DLD1 (cell line): Measurements from ENCODE around the gene NFIB.

Source experiments
- in situ Hi-C: cut with HindIII; loops from 2 replicates; pipeline ENCODE4 v1.10.0; 2017; ENCODE audit warnings: low sequenced_read_pairs

NFIB gene

DNA sequence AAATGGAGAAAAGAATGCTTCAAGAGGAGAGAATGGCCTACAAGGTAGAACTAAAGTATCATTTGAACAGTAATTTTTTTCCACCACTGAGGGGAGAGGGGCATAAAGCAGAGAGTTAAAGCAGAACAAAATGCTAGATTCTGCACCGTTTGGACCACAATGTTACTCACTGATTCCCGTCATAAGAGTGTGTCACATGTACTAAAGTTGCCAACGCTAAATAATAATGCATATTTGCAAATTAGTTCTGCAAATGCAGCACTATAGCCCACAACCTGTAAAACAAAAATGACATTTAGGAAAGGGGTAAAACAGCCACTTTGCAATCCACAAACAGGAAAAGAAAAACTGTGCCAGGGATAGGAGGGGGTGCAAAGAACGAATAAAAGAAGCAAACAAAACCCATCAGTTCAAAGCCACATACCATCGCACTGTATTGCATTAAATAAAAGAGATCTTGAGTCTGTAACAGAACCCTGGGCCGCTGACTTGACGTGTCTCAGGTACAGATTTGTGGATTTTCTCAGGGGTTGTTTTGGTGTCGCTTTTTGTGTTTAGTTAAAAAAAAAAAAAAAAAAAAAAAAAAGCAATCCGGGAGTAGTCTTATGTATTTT, 7.7 kb upstream of the NFIB start:
- in situ Hi-C loops, result no loop called here

DNA sequence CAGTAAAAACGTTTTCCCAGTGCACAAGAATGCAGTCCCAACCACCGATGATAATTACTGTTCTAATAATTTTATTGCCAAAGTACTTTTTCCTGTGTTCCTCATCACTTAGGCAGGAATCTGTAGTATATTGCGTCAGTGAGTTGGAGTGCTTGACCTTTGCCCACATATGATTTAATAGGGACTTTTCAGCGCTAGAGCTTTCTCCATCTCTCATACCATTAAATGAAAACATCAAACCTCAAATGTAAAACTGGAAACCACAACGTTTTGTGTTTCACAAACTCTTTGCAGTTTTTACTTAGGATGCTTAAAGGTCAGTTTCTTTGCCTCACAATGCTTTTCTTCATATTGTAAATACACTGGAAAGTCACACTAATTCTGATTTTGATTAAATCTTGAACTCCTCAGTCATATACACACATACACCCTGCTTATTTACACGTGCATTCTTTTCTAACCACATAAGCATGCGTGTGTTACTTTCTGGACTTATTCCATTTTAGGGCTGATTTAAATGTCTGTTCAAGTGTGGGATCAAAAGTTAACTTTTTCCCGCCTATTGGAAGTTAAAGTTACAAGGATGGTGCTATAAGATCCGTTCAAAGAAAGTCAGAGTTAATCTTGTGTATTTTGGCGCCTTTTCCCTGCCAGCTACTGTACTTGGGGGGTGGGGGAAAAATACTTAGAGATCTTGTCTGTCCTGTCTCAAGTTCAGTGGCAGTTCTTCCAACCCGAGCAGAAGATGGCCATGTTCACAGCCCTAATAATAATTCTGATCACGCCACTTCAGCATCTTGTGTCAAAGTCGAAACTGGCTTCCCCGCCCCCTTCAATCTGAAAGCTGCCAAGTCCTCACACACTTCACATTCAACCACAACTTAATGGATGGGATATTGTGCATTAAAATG, 6.6 kb upstream of the NFIB start:
- in situ Hi-C loops, result no loop called here

DNA sequence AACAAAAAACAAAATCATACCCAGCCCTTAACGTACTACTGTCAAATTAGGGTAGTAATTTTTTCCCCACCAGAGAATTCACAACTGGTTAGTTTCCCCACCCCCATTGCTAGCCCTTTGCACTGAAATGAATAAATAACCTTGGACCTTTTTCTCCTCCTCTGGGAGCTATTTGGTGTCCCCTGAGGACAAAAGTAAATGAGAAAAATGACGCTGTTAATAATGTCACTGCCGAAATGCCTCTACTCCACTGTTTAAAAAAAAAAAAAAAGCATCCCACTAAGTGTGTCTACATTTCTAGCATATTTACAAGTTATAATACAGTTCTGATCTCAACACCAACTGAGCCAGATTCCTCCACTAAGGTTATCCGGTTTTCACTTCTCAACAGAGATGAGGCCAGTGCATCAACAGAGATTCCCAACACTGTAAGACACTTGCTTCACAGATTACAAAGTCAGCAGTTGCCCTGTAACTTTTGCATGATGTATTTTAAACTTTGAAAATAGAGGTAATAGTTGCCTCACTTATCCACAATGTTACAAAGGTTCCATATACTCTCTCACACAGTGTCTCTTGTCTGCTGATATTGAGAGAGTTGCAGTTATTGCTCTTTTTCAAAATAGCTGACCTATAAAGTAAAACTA, 5.1 kb upstream of the NFIB start:
- in situ Hi-C loops, result no loop called here

DNA sequence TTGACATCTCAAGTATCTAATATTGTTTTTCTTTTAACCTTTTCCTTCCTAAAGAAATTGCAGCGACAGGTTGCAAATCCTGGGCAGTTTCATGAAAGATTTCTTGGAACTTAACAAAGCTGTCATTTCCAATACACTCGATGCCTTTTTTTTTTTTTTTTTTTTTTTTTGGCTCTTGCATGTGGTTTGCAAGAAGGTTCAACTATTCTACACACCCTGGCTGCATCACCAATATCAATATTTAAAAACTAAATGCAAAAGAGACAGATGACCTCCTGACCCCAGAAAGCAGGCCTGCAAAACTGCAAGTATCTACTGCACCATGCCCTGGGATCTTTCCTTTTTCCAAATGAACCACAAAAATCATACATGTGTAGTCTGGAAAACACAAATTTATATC, 4.4 kb upstream of the NFIB start:
- in situ Hi-C loops, result no loop called here

DNA sequence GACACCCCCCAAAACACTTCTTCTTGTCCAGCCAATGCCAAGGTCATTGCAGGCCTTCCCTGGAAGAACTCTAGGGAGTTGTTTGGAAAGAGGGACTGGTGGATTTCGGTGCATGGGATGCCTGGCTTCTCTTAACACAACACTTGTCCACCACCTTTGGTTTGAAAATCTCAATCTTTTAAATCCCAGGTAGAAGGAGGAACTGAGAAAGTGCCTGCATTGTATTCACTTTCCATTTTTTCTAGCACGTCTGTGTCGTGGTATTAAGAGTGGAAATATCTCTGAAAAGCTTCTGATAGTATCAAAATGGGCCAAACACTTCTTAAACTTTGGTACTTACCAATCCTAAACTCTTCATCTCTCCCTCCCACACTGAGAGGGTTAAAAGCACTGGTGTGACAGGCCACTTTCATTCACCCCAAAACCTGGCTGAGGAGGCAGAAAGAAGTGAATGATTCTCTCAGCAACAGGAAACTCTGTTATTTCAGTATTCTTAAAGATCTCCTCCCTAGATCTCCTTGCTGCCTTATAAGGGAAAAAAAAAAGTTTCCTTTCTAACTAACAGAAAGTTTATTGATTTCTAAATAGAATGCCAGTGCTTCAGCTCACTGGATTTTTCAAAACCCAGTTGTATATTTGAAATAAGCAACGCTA, 3.9 kb upstream of the NFIB start:
- in situ Hi-C loops, result no loop called here

DNA sequence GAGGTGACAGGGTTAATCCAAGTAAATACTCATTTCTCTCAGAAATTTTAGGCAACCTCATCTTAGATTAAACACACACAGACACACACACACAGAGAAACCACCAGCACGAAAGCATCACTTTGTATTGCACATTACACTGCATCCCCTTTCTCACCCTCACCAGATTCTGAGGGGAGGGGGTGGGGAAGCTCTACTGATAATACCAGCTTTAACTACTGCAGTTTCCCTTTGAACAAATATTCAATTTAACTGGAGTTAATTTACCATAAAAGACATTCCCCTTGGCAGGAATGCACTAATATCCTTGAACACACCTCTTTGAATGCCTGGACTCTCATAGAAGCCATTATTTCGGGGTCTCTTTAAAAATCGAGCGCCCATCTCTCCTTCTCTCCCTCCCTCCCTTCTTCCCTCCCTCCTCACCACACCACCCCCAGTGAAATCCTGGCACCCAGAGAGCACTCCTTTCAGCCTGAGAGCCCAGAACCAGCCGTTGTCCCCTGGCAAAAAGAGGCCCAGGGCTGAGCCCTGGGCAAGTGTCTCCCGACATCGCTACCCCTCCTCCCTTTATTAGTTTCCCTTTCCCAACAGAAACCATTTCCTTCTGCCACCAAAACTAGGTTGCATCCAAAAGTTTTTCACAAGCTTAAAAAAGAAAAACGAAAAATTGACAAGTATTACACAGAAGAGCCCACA, 2.8 kb upstream of the NFIB start:
- in situ Hi-C loops, result no loop called here

DNA sequence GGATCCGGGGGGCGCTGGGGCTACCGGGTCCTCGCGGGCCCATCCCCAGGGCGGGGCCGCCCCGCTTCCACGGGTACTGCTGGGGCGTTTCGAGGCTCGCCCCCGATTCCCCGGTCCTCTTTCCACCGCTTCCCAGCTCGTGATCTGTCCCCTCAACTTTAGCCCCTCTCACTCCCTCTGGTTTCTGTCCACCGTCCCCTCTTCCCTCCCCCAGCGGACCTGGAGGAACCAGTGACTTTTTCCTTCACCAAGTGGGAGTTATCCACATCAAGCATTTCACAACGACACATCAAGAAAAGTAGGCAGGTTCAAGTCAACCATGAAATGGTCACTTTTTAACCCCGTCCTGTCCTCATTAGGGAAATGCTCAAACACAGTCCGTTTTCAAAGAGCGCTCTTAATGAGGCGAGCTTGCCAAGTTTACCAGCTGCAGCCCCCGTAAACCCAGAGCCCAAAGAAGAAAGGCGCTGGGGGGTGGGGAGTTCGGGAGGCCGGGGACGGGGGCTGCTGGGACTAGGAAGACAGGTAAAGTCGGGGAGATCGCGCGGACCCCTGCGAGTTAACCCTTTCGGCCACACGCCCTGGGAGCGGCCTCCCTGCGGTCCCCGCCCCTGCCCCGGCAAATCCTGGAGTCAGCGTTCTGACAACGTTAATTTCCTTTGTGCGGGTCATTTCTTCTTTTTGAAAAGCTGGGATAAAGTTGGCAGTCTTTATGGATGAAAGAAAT, 2.1 kb upstream of the NFIB start:
- in situ Hi-C loops, result no loop called here

DNA sequence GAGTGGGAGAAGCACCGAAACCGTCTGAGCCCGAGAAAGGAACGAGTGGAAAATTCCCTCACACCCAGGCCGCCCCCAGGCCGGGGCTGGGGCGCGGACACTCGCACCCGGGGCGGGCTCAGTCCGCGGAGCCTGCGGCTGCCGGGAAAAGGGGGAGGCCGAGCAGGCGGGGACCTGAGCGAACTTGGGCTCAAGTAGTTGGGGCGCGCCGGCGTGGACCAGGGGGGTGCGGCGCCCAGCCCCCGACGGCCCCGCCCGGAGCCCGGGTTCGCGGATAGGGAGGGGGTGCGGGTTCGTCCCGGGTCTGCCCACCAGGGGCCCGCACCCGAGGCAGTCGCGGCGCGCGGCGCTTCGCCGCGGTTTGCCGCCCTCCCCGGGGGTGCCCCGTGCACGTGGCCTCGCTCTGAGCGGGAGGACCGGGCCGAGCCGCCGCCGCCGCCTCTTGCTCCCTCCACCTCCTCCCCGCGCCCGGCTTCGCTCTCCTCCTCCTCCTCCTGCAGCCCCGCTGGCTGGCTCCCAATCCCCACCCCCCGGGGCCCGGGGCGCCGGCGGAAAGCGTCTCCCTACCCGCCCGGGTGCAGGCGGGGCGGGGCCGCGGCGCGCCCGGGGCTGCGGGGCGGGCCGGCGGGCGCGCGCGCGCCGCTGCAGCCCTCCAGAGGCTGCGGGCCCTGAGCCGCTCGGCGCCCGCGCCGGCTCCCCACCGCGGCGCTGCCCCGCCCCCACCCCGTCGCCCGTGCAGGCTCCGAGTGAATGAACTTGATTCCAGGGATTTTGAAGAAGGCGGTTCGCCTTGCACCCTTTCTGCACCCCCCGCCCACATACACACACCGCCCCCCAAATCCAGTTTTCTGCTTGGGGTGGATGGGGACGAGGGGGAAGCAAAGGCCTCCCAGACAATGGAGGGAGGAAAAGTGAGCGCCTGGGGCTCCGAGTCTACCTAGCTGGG, 1.3 kb upstream of the NFIB start:
- in situ Hi-C loops, result no loop called here

DNA sequence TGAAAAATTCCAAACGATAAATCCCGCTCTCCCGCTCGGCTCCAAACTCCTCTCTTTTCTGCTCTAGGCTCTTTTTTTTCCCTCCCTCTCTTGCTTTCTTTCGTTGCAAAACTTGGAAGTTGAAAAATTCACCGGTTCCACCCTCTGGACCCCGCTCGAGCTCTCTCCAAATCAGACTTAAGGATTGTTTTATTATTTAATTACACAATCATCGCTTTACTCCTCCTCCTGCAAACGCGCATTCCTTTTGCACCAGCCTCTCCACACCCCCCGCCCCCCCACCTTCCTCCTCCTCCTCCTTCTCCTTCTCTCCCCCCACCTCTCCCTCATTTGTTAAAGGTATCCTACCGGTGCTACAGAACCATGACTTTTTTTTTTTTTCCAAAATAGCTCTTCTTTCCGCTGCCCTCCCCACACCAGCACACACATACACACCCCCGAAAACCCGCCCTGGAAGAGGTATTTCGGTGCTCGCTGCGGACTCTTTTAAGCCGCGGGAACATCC, 535 bp upstream of the NFIB start:
- in situ Hi-C loops, result no loop called here

DNA sequence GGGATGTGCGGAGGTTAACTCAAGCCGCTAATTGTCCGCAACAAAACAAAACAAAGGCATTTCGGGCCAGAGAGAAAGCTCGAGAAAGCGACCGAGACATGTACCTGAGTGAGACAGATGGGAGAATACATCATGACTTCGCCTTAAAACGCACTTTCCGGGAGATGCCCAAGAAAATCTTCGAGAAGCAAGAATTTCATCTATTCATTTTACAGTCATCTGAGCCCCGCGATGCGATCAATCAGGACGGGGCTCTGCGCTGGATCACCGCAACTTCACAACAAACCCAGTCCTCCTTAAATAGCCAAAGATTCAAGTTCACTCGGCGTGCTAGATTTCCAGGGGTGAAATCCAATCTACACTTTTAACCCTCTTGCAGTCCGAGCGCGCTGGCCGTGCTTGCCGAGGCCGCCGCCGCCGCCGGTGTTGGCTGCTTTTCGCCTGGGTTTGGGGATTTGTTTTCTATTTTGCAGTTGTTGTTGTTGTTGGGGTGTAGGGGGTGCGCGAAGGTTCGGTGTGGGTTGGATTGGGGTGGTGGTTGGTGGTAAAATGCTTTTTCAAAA, 482 bp downstream of the NFIB start:
- in situ Hi-C loops, result no loop called here

DNA sequence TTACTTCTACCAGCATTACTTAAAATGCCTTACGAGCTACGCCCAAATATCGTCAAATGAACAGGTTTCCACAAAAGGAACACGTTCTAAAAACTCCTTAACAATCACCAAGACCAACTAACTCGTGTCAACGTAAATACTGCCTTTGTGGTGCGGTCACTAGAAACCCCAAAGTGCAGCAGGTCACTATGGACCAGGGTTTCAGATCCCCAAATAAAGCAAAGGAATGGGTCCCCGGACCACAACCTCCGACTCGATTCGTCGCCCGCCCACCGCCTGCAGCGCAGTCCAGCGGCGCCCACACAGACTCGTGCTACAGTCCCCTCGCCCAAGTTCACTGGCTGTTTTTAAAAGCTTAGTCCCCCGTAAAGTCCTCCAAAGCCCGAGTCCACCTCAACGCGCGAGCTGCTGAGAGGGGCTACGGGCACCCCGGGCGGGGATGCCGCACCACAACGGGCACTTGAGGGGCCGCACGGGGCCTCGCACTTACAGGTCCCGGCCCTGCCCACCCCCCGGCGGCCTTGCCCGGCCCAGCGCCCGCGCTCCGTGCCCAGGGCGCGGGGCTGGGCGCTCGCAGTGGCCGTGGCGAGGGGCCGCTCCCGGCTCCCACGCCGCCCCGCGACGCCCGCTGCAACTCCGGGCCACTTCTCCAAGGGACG, 1.1 kb downstream of the NFIB start:
- in situ Hi-C loops, result no loop called here

DNA sequence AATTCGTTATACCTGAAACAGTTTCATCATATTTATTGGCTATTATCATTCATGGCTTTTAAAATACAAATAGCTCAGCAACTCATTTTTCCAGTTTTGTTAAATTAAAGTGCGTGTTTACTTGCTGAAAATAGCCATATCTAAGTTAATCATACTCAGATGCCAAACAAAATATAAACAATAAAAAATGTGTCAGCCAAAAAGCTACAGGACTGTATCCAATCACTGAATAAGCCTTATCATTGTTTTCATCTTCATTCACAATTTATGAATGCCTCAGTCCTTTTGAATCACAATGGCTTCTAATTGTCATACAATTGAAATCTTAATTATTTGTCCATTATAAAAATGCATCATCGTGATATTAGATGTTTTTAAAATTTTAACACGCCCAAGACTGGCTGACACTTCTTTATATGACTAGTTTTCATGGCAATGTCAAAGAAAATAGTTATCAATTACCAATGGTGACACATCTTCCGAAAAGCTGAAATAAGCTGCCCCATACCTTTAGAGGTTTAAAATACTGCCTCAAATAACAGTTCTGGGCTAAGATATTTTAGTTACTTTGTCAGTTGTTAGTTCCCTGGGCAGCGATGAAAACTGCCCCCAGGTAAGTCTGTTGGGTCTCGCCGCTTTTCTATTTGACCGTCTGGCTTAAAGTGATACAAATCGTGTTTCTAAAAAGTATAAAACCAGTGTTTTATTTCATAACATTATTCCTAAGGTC, 1.8 kb downstream of the NFIB start:
- in situ Hi-C loops, result no loop called here

DNA sequence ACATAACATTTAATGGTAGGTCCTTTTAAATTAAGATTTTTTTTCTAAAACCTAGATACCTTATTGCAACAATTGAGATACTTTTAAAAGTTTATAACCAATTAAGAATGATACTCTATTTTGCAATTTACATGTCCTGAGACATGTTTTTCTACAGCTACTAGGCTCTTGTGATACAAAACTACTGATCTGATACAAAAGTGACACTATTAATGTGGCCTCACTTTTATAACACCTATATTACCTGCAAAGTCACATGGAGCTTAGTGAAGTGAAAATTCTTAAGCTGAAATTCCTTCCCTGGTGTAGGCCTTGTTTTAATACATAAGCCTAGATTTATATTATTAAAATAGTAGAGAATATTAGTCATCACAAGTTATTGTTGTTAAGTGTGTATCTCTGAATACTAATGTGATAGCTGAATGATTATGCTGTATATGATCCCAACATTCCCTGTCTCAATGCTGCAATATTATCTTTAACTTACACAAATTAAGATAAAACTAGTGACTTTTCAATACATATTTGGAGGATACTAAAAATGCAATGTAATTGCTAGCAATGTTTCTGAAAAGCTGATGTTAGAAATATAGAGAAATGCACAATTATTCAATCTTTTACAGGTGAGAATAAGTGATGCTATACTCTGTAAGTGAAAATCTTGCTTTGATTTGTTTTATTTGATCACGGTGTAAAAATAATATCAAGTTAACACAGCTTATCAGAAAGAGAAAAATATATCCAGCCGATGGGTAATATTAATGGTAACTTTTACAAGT, 2.6 kb downstream of the NFIB start:
- in situ Hi-C loops, result no loop called here

DNA sequence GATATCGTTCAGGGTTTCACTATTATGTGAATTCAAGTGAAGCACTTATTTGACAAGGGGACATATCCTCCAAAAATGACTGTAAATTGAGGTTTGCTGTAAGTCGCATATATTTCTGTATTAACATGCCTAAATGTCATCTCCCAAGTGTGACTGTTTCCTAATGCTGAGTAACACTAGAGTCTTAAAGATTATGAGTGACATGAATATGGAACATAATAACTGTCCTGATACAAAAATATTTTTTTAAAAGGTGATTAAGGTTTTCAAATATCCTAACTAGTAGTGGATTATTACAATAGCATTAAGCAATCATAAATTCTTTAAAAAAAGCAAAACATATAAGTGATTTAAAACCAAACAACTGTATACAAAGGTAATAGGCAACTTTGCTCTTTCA, 3.6 kb downstream of the NFIB start:
- in situ Hi-C loops, result no loop called here

DNA sequence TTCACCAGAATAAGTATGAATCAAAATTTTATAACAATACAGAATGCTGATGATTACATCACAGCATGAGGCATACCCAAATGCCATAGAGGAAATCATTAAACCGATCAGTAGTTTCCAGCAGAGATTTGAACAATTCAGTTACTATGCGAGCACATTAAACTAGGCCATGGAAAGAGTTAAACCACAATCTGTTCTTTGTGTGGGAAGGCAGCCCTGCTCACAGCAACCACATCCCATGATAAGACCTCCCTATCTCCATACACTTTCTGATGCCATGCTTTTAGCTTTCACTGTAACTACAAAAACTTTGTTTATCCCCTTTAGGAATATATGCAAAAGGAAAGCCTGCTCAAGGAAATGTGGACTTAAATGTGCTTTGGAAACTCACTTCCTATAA, 4.5 kb downstream of the NFIB start:
- in situ Hi-C loops, result no loop called here

DNA sequence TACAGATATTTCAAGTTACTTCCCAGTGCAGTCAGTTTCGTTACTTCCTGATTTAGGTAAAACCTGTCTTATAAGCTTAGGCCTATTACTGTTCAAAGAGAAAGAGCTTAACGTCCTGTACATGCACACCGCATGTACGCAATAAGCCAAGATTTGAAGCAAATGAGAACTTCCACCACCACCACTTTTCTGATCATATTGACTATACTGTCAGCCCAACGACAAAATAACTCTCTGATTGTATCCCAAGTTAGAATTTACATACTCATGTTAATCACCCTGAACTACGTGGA, 5.1 kb downstream of the NFIB start:
- in situ Hi-C loops, result no loop called here
